ENCODE results near the gene SORCS3. TPM values are rescaled to one million over a fixed set of nuclear protein-coding genes. Genes with fewer than 3 reads are reported as not detected.

Gene SORCS3
- total RNA-seq, 1 experiment from 2014 or later, result not detected

DNA sequence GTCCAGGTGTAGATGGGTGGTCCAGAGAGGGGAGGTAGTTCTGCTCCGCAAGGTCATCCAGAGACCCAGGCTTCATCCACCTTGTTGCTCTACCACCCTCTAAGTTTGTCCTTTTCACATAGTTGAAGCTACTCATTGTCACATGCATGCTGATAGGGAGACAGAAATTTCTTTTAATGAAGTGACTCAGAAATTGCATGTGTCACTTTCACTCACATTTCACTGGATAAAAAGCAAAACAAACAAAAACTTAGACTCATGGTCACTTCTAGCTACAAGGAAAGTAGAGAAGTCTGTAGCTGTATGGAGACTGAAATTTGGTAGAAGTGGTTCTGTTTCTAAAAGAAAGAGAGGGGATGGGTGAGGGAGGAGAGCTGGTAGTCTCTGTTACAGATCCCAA is 161.9 kb downstream of the SORCS3 start (continued):
- TF ChIP-seq CTCF (IDR thresholded peaks at IDR 0.05 in 2 of 3, conservative IDR thresholded peaks at IDR 0.05 in 1 of 3; ENCODE audit: borderline replicate concordance in 1 of 3, insufficient read depth in 1 of 3, low read depth in 2 of 3, low read length in 2 of 3) (no peak), ZBTB33 (IDR thresholded peaks at IDR 0.05; ENCODE audit: extremely low read depth, insufficient replicate concordance, low read length) (no peak), CBX3 (IDR thresholded peaks at IDR 0.05; ENCODE audit: low read depth) (no peak)

DNA sequence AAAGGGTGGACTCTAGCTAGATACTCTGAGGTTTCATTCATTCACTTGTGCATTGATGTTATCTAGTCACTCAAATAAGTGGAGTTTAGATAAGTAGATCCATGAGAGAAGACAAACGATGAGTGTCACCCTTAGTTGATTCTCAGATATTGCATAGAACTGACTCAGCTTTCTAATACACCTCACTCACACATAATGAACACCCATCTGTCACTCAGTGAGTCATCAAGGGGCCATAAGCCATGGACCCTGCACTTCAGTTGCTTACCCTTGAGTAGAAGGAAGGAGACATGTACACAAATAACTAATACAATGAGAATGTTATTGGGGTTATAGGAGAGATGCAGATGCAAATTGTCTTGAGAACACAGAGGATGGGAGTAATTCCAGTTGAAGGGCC is 163.8 kb downstream of the SORCS3 start:
- no TSS peak for BruUV-seq (replicated peaks)
- no peak overlapping the region for H3K4me3 ChIP-seq (replicated peaks in 1 of 2; ENCODE audit: low read depth in 1 of 2, low read length in 2 of 2)
- ChIA-PET POLR2A (no interaction called here), RAD21 (ENCODE audit: low non-redundant PET in 1 of 2, low total read pairs in 2 of 2, uncharacterized antibody in 2 of 2, unreplicated experiment in 2 of 2) (no interaction called here), CTCF (no interaction called here)
- H3K27ac ChIP-seq (ENCODE audit: low read depth, low read length), result no peak overlapping the region
- H3K9me3 ChIP-seq (ENCODE audit: control insufficient read depth in 1 of 2, insufficient read depth in 1 of 2, low read depth in 1 of 2, low read length in 2 of 2), result no peaks in the 10 kb centered on the region
- no peak overlapping the region for H2AFZ ChIP-seq (ENCODE audit: low read depth, low read length, poor library complexity, severe bottlenecking)
- H3K36me3 ChIP-seq (ENCODE audit: control insufficient read depth in 1 of 2, insufficient read depth in 2 of 2, low read length in 2 of 2), result no peaks in the 10 kb centered on the region
- H3K27me3 ChIP-seq (ENCODE audit: insufficient read depth, low read length), result no peaks in the 10 kb centered on the region
- H3K4me1 ChIP-seq (ENCODE audit: control insufficient read depth in 1 of 2, insufficient read depth in 2 of 2, low read length in 2 of 2), result peaks cover 12 to 20% of the 10 kb centered on the region in 2 experiments
- H3K9me2 ChIP-seq (ENCODE audit: insufficient read depth), result no peaks in the 10 kb centered on the region
- ATAC-seq, result no peak
- no peaks in the 10 kb centered on the region for H3K79me2 ChIP-seq (ENCODE audit: insufficient read depth, low read length)
- no peaks in the 10 kb centered on the region for H4K20me1 ChIP-seq (ENCODE audit: insufficient read depth)
- intact Hi-C loops (cut with micrococcal nuclease), result no loop called here
- no peak overlapping the region for H3K4me2 ChIP-seq (ENCODE audit: low read length)
- DNase-seq (ENCODE audit: low read depth, low spot score), result no peak
- no peak overlapping the region for H3K9ac ChIP-seq (ENCODE audit: low read length)
- TF ChIP-seq ELF1 (IDR thresholded peaks at IDR 0.05; ENCODE audit: borderline replicate concordance, low read depth), result no peak
- TF ChIP-seq, protein P1, sequence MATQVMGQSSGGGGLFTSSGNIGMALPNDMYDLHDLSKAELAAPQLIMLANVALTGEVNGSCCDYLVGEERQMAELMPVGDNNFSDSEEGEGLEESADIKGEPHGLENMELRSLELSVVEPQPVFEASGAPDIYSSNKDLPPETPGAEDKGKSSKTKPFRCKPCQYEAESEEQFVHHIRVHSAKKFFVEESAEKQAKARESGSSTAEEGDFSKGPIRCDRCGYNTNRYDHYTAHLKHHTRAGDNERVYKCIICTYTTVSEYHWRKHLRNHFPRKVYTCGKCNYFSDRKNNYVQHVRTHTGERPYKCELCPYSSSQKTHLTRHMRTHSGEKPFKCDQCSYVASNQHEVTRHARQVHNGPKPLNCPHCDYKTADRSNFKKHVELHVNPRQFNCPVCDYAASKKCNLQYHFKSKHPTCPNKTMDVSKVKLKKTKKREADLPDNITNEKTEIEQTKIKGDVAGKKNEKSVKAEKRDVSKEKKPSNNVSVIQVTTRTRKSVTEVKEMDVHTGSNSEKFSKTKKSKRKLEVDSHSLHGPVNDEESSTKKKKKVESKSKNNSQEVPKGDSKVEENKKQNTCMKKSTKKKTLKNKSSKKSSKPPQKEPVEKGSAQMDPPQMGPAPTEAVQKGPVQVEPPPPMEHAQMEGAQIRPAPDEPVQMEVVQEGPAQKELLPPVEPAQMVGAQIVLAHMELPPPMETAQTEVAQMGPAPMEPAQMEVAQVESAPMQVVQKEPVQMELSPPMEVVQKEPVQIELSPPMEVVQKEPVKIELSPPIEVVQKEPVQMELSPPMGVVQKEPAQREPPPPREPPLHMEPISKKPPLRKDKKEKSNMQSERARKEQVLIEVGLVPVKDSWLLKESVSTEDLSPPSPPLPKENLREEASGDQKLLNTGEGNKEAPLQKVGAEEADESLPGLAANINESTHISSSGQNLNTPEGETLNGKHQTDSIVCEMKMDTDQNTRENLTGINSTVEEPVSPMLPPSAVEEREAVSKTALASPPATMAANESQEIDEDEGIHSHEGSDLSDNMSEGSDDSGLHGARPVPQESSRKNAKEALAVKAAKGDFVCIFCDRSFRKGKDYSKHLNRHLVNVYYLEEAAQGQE (IDR thresholded peaks at IDR 0.05; ENCODE audit: low read depth), result no peak
- no peak for TF ChIP-seq CEBPB (IDR thresholded peaks at IDR 0.05; ENCODE audit: low read depth)
- no peak for TF ChIP-seq SP1 (IDR thresholded peaks at IDR 0.05; ENCODE audit: low read depth)
- TF ChIP-seq CTCF (IDR thresholded peaks at IDR 0.05 in 2 of 3, conservative IDR thresholded peaks at IDR 0.05 in 1 of 3; ENCODE audit: borderline replicate concordance in 1 of 3, insufficient read depth in 1 of 3, low read depth in 2 of 3, low read length in 2 of 3), result no peak
- no peak for TF ChIP-seq JUND (IDR thresholded peaks at IDR 0.05)
- no peak for TF ChIP-seq YY1 (IDR thresholded peaks at IDR 0.05; ENCODE audit: extremely low read depth, insufficient replicate concordance, low read depth, low read length)
- TF ChIP-seq ATF3 (IDR thresholded peaks at IDR 0.05), result no peak
- TF ChIP-seq ZNF274 (IDR thresholded peaks at IDR 0.05; ENCODE audit: low read depth, low read length), result no peak
- TF ChIP-seq POLR2A (IDR thresholded peaks at IDR 0.05; ENCODE audit: borderline replicate concordance, extremely low read depth, insufficient read depth, insufficient read length), result no peak
- no peak for TF ChIP-seq TCF7L2 (IDR thresholded peaks at IDR 0.05; ENCODE audit: borderline replicate concordance, extremely low read depth, insufficient read depth, insufficient read length)
- TF ChIP-seq EZH2phosphoT487 (IDR thresholded peaks at IDR 0.05; ENCODE audit: borderline replicate concordance), result no peak
- no peak for TF ChIP-seq FOSL1 (IDR thresholded peaks at IDR 0.05; ENCODE audit: low read depth)
